Karpas-422 (cell line): Measurements from ENCODE around the gene PASK. TPM values are rescaled to one million over a fixed set of nuclear protein-coding genes. Genes with fewer than 3 reads are reported as not detected.

Experiments used
- DNase-seq: peaks from one replicate; pipeline ENCODE4 v3.0.0-alpha.2; 2015
- H2AFZ ChIP-seq: fragments of 200-600 bp; sonication (generic); 2 replicates; pipeline ENCODE4 v1.6.1; 2014; ENCODE audit warnings: antibody characterized with exemption, low read length, mixed read lengths
- H3K27ac ChIP-seq: fragments of 200-600 bp; sonication (generic); 2 replicates; pipeline ENCODE4 v1.5.1; 2014; ENCODE audit warnings: mild to moderate bottlenecking, low read length, moderate library complexity
- H3K27me3 ChIP-seq: fragments of 200-600 bp; sonication (generic); 2 replicates; pipeline ENCODE4 v1.6.1; 2014; ENCODE audit warnings: low read length, mixed read lengths
- H3K36me3 ChIP-seq: fragments of 200-600 bp; sonication (generic); 2 replicates; pipeline ENCODE4 v1.6.1; 2014; ENCODE audit warnings: low read length, mixed read lengths; ENCODE audit not compliant: insufficient read depth
- H3K4me1 ChIP-seq: fragments of 200-600 bp; sonication (generic); 2 replicates; pipeline ENCODE4 v1.6.1; 2014; ENCODE audit warnings: mild to moderate bottlenecking, low read length, mixed read lengths
- H3K4me2 ChIP-seq: fragments of 200-600 bp; sonication (generic); 2 replicates; pipeline ENCODE4 v1.6.1; 2014; ENCODE audit warnings: low read length, low read depth, mild to moderate bottlenecking; ENCODE audit not compliant: poor library complexity, severe bottlenecking
- H3K4me3 ChIP-seq: fragments of 200-600 bp; sonication (generic); 2 replicates; pipeline ENCODE4 v1.5.1; 2014; ENCODE audit warnings: mild to moderate bottlenecking, antibody characterized with exemption, low read length, mixed read lengths
- H3K79me2 ChIP-seq: fragments of 200-600 bp; sonication (generic); 2 replicates; pipeline ENCODE4 v1.6.1; 2014; ENCODE audit warnings: mild to moderate bottlenecking, low read length, mixed read lengths
- H3K9ac ChIP-seq: fragments of 200-600 bp; sonication (generic); 2 replicates; pipeline ENCODE4 v1.6.0; 2014; ENCODE audit warnings: low read length
- H3K9me2 ChIP-seq: fragments of 200-600 bp; sonication (generic), shearing (Covaris generic); replicated peaks from 2 replicates; pipeline ENCODE4 v1.6.0; 2014; ENCODE audit warnings: mild to moderate bottlenecking, low read length, moderate library complexity; ENCODE audit not compliant: insufficient read depth
- H3K9me3 ChIP-seq: fragments of 300-700, 200-600 bp; sonication (generic); 2 replicates; pipeline ENCODE4 v1.6.1; 2014; ENCODE audit warnings: low read length, mixed read lengths
- H4K20me1 ChIP-seq: fragments of 200-600 bp; sonication (generic); 2 replicates; pipeline ENCODE4 v1.6.1; 2014; ENCODE audit warnings: mild to moderate bottlenecking, antibody characterized with exemption, low read length, low read depth; ENCODE audit not compliant: insufficient read depth
- total RNA-seq: library from RNA; depleted of rRNA; stranded (reverse); fragments of >200 nt; shearing (Covaris generic); gene quantifications from 2 replicates; pipeline ENCODE4 v1.2.3, GENCODE V29; 2014; ENCODE audit warnings: low replicate concordance

PASK gene
- total RNA-seq, 1 experiment from 2014 or later, result 23.9 TPM

DNA sequence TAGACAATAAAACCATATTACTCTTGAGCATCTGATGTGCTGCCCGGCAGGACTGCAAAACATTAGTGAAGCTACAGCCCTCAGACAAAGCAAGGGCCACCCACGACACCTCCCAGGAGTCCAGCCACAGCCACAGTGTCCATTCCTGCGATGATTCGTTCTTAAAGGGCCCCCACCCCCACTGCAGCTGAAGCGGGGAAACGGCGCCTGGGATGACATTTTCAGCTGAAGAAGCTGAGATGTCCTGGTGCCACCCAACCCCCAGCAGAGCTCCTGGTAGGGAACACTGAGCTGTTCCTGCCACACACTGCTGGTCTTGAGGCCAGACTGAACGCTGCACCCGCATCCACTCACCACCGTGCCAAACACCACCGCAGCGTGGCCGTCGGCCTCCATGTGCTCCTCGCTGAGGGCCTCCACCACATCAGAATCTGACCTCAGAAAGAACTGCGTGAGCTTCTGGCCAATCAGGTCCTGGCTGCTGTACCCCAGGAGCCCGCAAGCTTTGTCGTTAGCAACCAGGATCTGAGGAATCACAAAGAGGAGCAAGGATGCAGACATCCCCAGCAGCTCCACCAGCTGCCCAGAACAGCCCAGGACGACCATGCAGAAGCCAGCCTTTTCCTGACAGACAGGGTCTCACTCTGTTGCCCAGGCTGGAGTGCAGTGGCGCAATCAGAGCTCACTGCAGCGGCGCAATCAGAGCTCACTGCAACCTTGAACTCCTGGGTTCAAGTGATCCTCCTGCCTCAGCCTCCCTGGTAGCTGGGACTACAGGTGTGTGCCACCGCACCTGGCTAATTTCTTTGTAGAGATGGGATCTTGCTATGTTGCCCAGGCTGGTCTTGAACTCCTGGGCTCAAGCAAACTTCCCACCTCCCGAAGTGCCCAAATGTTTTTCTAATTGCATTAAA lies 9.5 kb downstream of the PASK start:
- Histone ChIP-seq H3K9me3 (no peaks in the 10 kb centered on the region), H2AFZ (no peak overlapping the region), H3K36me3 (no peaks in the 10 kb centered on the region)

DNA sequence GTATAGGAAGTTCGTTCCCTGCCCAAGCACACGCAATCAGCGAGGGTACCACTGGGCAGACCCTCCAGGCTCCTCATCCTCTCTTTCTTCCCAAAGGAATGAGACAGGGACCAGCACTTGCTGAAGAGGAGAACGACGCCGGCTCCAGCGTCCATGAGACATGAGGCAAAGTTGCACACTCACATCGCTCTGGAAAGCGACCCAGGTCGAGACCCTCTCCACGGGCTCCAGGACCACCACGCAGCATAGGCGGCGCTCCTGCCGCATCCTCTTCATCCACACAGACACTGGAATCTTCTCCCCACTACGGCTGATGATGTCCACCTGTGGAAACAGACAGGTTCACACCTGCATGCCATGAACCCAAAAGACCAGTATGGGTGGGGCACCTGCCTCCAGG lies 10.8 kb downstream of the PASK start:
- Histone ChIP-seq H3K9me3 (no peaks in the 10 kb centered on the region), H3K9ac (no peak overlapping the region), H3K27ac (no peak overlapping the region), H3K9me2 (no peaks in the 10 kb centered on the region), H3K4me1 (no peaks in the 10 kb centered on the region), H3K4me2 (no peak overlapping the region), H3K4me3 (no peak overlapping the region), H3K79me2 (peaks cover 17% of the 10 kb centered on the region), H2AFZ (no peak overlapping the region), H3K27me3 (no peaks in the 10 kb centered on the region), H3K36me3 (no peaks in the 10 kb centered on the region), H4K20me1 (no peaks in the 10 kb centered on the region)
- no peak for DNase-seq

More for the DNA sequence above, 9.5 kb downstream of the PASK start:
- peaks cover 28% of the 10 kb centered on the region for H3K79me2 ChIP-seq
- H3K4me2 ChIP-seq, result no peak overlapping the region
- H4K20me1 ChIP-seq, result no peaks in the 10 kb centered on the region
- no peaks in the 10 kb centered on the region for H3K27me3 ChIP-seq
- no peak overlapping the region for H3K27ac ChIP-seq
- no peak for DNase-seq
- no peak overlapping the region for H3K9ac ChIP-seq
- H3K4me3 ChIP-seq, result no peak overlapping the region
- H3K9me2 ChIP-seq, result no peaks in the 10 kb centered on the region
- no peaks in the 10 kb centered on the region for H3K4me1 ChIP-seq

DNA sequence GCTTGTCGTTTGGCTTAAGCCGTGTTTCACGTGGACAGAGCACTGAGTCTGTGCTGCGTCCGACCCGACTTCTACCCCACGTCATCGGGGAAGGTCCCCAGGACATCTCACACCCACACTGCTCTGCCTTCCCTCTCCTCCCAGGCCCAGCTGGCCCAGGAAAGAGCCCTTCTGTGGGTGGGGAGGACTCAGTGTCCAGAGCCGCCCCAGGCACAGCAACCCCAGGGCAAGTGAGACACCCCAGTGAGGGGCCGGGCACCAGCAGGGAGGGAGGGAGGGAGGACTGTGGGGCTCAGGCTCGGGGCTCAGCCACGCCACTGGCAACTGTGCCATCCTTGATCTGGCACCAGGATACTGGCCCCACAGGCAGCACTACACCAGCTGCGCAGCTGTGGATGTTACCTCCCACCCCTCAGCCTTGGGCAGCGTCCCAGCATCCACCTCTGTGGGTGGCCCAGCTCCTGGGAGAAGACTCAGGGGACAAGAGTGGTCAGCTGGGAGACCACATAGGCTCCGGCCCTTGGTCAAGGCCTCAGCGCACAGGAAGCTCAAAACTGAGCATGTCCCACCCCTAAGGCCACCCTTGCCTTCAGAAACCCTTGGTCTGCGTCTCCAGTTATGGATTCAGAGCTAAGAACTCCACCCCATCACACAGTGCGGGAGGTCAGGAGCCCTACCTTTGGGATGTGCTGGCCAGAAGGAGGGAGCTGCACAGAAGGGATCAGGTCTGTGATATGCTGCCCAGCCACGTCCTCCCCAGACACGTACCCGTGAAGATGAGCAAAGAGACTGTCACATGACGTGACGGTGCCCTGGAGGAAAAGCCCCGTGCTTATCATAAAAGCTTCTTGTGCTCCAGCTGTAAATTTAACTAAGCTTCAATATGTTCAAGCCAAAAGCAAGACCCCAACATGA lies 11.7 kb downstream of the PASK start:
- Histone ChIP-seq H3K4me2 (no peak overlapping the region), H2AFZ (no peak overlapping the region), H3K9me2 (no peaks in the 10 kb centered on the region), H3K4me3 (no peak overlapping the region), H3K27ac (no peak overlapping the region), H4K20me1 (no peaks in the 10 kb centered on the region), H3K9ac (no peak overlapping the region), H3K27me3 (no peaks in the 10 kb centered on the region), H3K36me3 (no peaks in the 10 kb centered on the region), H3K79me2 (peaks cover 12% of the 10 kb centered on the region), H3K4me1 (no peaks in the 10 kb centered on the region), H3K9me3 (no peaks in the 10 kb centered on the region)
- no peak for DNase-seq

DNA sequence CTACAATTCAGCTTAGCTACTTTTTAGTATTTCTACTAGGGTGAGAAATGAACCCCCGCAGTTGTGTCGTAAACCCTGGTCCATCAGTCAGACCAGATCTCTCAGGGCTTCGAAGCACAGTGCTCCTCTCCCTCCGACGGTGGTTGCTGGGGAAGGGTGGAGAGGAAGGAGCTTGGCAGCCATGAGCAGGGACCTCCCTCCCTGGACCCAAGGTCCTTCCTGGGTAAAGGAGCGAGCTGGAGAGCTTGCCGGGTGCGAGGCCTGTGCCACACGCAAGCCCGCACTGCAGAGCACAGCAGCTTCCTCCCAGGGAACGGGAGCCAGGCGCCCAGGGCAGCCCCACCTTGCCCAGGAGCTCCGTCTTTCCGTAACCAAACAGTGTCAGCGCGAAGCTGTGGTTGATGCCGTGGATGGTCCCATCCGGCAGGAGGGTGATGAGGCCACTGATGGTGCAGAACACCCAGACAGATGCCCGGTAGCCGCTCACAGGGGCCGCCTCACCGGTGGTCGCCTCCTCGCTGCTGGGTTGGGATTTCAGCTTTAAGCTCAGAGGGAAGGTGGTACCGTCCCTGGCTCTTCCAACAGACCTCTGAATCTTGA lies 12.5 kb downstream of the PASK start:
- Histone ChIP-seq H3K9me2 (no peaks in the 10 kb centered on the region), H3K79me2 (peaks cover 5% of the 10 kb centered on the region; the same call in 1 of the 2 replicates), H3K36me3 (no peaks in the 10 kb centered on the region), H2AFZ (no peak overlapping the region), H3K4me1 (no peaks in the 10 kb centered on the region), H3K27ac (no peak overlapping the region), H3K9ac (no peak overlapping the region), H4K20me1 (no peaks in the 10 kb centered on the region), H3K4me2 (no peak overlapping the region), H3K9me3 (no peaks in the 10 kb centered on the region), H3K27me3 (no peaks in the 10 kb centered on the region), H3K4me3 (no peak overlapping the region)
- DNase-seq, result no peak

DNA sequence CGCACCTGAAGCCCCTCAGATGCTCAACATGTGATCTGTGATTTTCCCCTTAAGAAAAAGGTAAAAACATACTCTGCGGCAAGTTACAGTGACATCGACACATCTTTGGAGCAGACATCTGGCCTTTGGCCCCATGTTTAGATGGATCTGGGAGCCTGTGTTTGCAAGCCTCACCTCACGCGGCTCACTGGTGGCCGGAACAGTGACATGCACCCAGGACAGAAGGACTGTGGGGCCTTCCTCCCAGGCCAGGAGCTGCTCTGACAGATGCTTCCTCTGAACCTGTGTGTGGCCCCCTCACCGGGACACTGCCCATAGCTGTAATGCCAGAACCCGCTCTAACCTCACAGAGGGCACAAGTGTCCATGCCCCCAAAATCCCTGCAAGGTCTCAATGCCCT lies 13.1 kb downstream of the PASK start:
- Histone ChIP-seq H3K4me3 (no peak overlapping the region), H3K9me3 (no peaks in the 10 kb centered on the region), H3K79me2 (0 out of 2 replicates have a peak, but pooled peaks cover 3% of the 10 kb centered on the region), H4K20me1 (no peaks in the 10 kb centered on the region), H3K4me1 (no peaks in the 10 kb centered on the region), H3K4me2 (no peak overlapping the region), H3K9ac (no peak overlapping the region), H3K9me2 (no peaks in the 10 kb centered on the region), H3K36me3 (no peaks in the 10 kb centered on the region), H3K27me3 (no peaks in the 10 kb centered on the region), H3K27ac (no peak overlapping the region), H2AFZ (no peak overlapping the region)
- DNase-seq, result no peak

DNA sequence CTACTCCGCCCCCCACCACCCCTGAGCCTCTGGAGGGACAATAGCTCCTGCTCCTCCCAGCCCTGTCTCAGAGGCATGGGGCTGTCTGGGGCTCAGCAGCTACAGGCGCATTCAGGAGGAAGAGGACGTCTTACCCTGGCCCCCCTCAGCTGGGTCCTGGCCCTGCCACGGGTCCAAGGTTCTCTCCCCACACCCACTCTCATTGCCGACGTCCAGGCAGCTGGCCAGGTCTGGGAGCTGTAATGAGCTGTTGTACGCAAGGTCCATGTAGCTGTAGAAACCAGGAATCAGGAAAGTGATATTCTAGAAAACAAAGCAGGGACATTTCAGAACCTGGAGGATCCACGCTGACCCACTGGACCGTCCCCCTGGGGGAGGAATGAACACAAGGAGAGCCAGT lies 13.5 kb downstream of the PASK start:
- Histone ChIP-seq H3K36me3 (no peaks in the 10 kb centered on the region), H3K79me2 (0 out of 2 replicates have a peak, but pooled peaks cover 1% of the 10 kb centered on the region), H3K4me3 (no peak overlapping the region), H3K4me1 (no peaks in the 10 kb centered on the region), H2AFZ (no peak overlapping the region), H3K9me2 (no peaks in the 10 kb centered on the region), H3K27ac (no peak overlapping the region), H3K9ac (no peak overlapping the region), H3K27me3 (no peaks in the 10 kb centered on the region), H3K9me3 (no peaks in the 10 kb centered on the region), H4K20me1 (no peaks in the 10 kb centered on the region), H3K4me2 (no peak overlapping the region)
- no peak for DNase-seq

DNA sequence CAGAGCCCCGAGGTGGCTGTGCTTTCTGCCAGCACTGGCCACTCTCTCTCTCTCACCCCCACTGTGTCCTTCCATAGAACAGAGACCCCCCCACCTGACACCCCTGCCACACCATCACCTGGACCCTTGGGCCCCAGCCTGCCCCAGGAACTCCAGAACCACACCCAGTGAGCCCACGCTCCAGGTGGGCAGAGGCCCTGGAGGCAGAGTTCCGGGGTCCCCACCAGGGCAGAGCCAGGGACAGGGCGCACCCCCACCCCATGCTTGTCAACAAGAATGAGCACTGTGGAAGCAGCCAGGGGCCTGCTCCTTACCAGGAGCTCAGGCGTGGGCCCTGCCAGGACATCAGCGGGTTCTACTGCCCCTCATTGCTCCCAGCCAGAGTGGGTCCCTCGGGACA lies 14.6 kb downstream of the PASK start:
- H4K20me1 ChIP-seq, result no peaks in the 10 kb centered on the region
- H3K4me1 ChIP-seq, result no peaks in the 10 kb centered on the region
- no peaks in the 10 kb centered on the region for H3K79me2 ChIP-seq
- H3K9me2 ChIP-seq, result no peaks in the 10 kb centered on the region
- no peak overlapping the region for H2AFZ ChIP-seq
- no peaks in the 10 kb centered on the region for H3K9me3 ChIP-seq
- H3K4me3 ChIP-seq, result no peak overlapping the region
- H3K27me3 ChIP-seq, result no peaks in the 10 kb centered on the region
- no peaks in the 10 kb centered on the region; the same call in 1 of the 2 replicates for H3K36me3 ChIP-seq
- H3K4me2 ChIP-seq, result no peak overlapping the region
- H3K9ac ChIP-seq, result no peak overlapping the region
- H3K27ac ChIP-seq, result no peak overlapping the region
- no peak for DNase-seq

DNA sequence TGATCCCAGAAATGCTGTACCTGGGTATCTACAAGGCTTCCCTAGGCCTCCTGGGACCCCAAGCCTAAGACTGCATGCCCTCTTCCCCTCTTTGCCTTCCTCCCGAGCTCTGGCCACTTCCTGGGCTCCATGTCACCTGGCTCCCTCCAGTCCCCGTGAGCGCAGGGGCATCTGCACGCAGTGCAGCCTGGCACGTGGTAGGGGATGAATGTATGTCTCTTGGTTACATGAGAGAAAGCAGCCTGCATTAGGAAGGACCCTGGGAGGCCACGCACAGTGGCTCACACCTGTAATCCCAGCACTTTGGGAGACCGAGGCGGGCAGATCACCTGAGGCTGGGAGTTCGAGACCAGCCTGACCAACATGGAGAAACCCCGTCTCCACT lies 15.8 kb downstream of the PASK start:
- no peaks in the 10 kb centered on the region for H4K20me1 ChIP-seq
- no peak for DNase-seq

More for the DNA sequence above, 15.8 kb downstream of the PASK start:
- Histone ChIP-seq H3K4me1 (no peaks in the 10 kb centered on the region), H3K27me3 (no peaks in the 10 kb centered on the region), H3K4me3 (no peak overlapping the region), H3K4me2 (no peak overlapping the region), H3K27ac (no peak overlapping the region), H2AFZ (no peak overlapping the region), H3K36me3 (no peaks in the 10 kb centered on the region; the same call in 1 of the 2 replicates), H3K9me2 (no peaks in the 10 kb centered on the region), H3K79me2 (no peaks in the 10 kb centered on the region), H3K9me3 (no peaks in the 10 kb centered on the region), H3K9ac (no peak overlapping the region)
